HepG2 (cell line): ENCODE results near the gene DCAKD. TPM values are rescaled to one million over a fixed set of nuclear protein-coding genes. Genes with fewer than 3 reads are reported as not detected.
A peak's percentile ranks its signal among the peaks of the same experiment; 100 is the strongest.

Source experiments
- ARNT2 ChIP-seq: sonication (generic); formaldehyde crosslinking; IDR thresholded peaks from 2 replicates; pipeline ENCODE4 v1.8.0; 2022; ENCODE audit warnings: mild to moderate bottlenecking, low read depth, missing genetic modification reagents, moderate library complexity
- ATF5 ChIP-seq: sonication (generic); formaldehyde crosslinking; IDR thresholded peaks from 2 replicates; pipeline ENCODE4 v1.4.0; 2020; ENCODE audit warnings: mild to moderate bottlenecking, low read depth, missing genetic modification reagents
- ATM ChIP-seq: fragments of 450-650 bp; IDR thresholded peaks from 2 replicates; pipeline ENCODE4 v1.7.1; 2017; ENCODE audit warnings: mild to moderate bottlenecking, borderline replicate concordance
- HCFC1 ChIP-seq: fragments of 150-350 bp; IDR thresholded peaks from 2 replicates; pipeline ENCODE4 v1.6.1; 2014; ENCODE audit warnings: low read depth, low read length
- MAFG ChIP-seq: sonication (generic); formaldehyde crosslinking; IDR thresholded peaks from 2 replicates; pipeline ENCODE4 v1.5.1; 2020; ENCODE audit warnings: mild to moderate bottlenecking, missing genetic modification reagents
- NR1H2 ChIP-seq: sonication (generic); formaldehyde crosslinking; IDR thresholded peaks from 2 replicates; pipeline ENCODE4 v1.8.1; 2022; ENCODE audit warnings: low read depth, missing genetic modification reagents, borderline replicate concordance
- NR2F6 ChIP-seq, 2 experiments: IDR thresholded peaks; 2 replicates each; pipeline ENCODE4 v1.6.1; 2016; ENCODE audit warnings: antibody characterized with exemption in 1 of 2, mild to moderate bottlenecking in 1 of 2
- PAWR ChIP-seq: sonication (generic); formaldehyde crosslinking; IDR thresholded peaks from 2 replicates; pipeline ENCODE4 v1.4.0; 2020; ENCODE audit warnings: missing genetic modification reagents, mild to moderate bottlenecking, borderline replicate concordance
- SNAI1 ChIP-seq: sonication (generic); formaldehyde crosslinking; IDR thresholded peaks from 2 replicates; pipeline ENCODE4 v1.5.0; 2020; ENCODE audit warnings: mild to moderate bottlenecking, missing genetic modification reagents, borderline replicate concordance
- TAF15 ChIP-seq: fragments of 200-400 bp; formaldehyde crosslinking; IDR thresholded peaks from one replicate; pipeline ENCODE4 v1.6.1; 2018; ENCODE audit warnings: mild to moderate bottlenecking, low read depth, low read length; ENCODE audit not compliant: poor library complexity, severe bottlenecking
- TCF12 ChIP-seq, 2 experiments: fragments of 450-650 bp in 1 of 2; sonication (generic) in 1 of 2; formaldehyde crosslinking in 1 of 2; IDR thresholded peaks; 2 replicates each; pipeline versions ENCODE4 v1.6.1 to v1.8.0; 2017 to 2022; ENCODE audit warnings: antibody characterized with exemption in 1 of 2, mild to moderate bottlenecking in 1 of 2, missing genetic modification reagents in 1 of 2, moderate library complexity in 1 of 2
- TEF ChIP-seq: sonication (generic); formaldehyde crosslinking; IDR thresholded peaks from 2 replicates; pipeline ENCODE4 v1.5.0; 2020; ENCODE audit warnings: missing genetic modification reagents
- ZBTB37 ChIP-seq: sonication (generic); formaldehyde crosslinking; IDR thresholded peaks from 2 replicates; pipeline ENCODE4 v1.4.0; 2020; ENCODE audit warnings: mild to moderate bottlenecking, missing genetic modification reagents
- ZNF225 ChIP-seq: sonication (generic); formaldehyde crosslinking; IDR thresholded peaks from 2 replicates; pipeline ENCODE4 v1.4.0; 2020; ENCODE audit warnings: mild to moderate bottlenecking, missing genetic modification reagents
- ZNF432 ChIP-seq: sonication (generic); formaldehyde crosslinking; IDR thresholded peaks from 2 replicates; pipeline ENCODE4 v1.5.0; 2020; ENCODE audit warnings: missing genetic modification reagents, mild to moderate bottlenecking, borderline replicate concordance
- ZNF501 ChIP-seq: sonication (generic); formaldehyde crosslinking; IDR thresholded peaks from 2 replicates; pipeline ENCODE4 v1.5.1; 2020; ENCODE audit warnings: mild to moderate bottlenecking, moderate library complexity, missing genetic modification reagents
- ZNF790 ChIP-seq: sonication (generic); formaldehyde crosslinking; IDR thresholded peaks from 2 replicates; pipeline ENCODE4 v1.8.0; 2022; ENCODE audit warnings: missing genetic modification reagents, mild to moderate bottlenecking, borderline replicate concordance
- ZNF83 ChIP-seq: sonication (generic); formaldehyde crosslinking; IDR thresholded peaks from 2 replicates; pipeline ENCODE4 v1.4.0; 2020; ENCODE audit warnings: missing genetic modification reagents, mild to moderate bottlenecking, borderline replicate concordance
- ZNF839 ChIP-seq: sonication (generic); formaldehyde crosslinking; IDR thresholded peaks from 2 replicates; pipeline ENCODE4 v1.4.0; 2020; ENCODE audit warnings: missing genetic modification reagents, mild to moderate bottlenecking, borderline replicate concordance
- polyA plus RNA-seq, 8 experiments: library from polyadenylated mRNA; depleted of rRNA in 3 of 8; stranded (reverse) in 7 of 8; unstranded in 1 of 8; fragments of >200 nt; fragmentation: Illumina TruSeq in 4 of 8; extraction: Trizol in 4 of 8; gene quantifications; 2 replicates each; pipeline versions ENCODE4 v1.2.1 to v1.2.3, GENCODE V29; 2011 to 2016; ENCODE audit warnings: low read depth in 4 of 8, missing spikeins in 1 of 8, mixed read lengths in 1 of 8; ENCODE audit not compliant: insufficient read depth in 1 of 8
- total RNA-seq, 5 experiments: library from RNA; depleted of rRNA; stranded (reverse); fragments of >200 nt; fragmentation: Illumina TruSeq; extraction: Trizol; gene quantifications; 2 replicates each; pipeline ENCODE4 v1.2.3, GENCODE V29; 2016; ENCODE audit warnings: low read depth in 1 of 5
- TF ChIP-seq, protein P1 (sequence below): IDR thresholded peaks from 2 replicates; pipeline ENCODE4 v1.6.1; 2012; ENCODE audit warnings: inconsistent platforms
- TF ChIP-seq, protein P2 (sequence below): sonication (generic); formaldehyde crosslinking; IDR thresholded peaks from 2 replicates; pipeline ENCODE4 v1.8.1; 2023; ENCODE audit warnings: mild to moderate bottlenecking, missing genetic modification reagents, borderline replicate concordance

DCAKD gene
- total and polyA plus RNA-seq, 2 of the 13 experiments (the other 11 are each of a cell fraction or from before 2014, with no cell fraction given), result 25.9 to 29.2 TPM

GRCh38 chr17:45018514-45018847 lies 33.0 kb downstream of the DCAKD start (continued):
- no peak for TF ChIP-seq NR2F6 (IDR thresholded peaks at IDR 0.05)
- TF ChIP-seq NR2F6 (CRISPR knock-in tag; IDR thresholded peaks at IDR 0.05), result no peak
- TF ChIP-seq MAFG, result no peak
- TF ChIP-seq TCF12 (IDR thresholded peaks at IDR 0.05), result no peak
- TF ChIP-seq TCF12 (CRISPR knock-in tag; IDR thresholded peaks at IDR 0.05), result no peak
- no peak for TF ChIP-seq ZNF83 (CRISPR knock-in tag)
- TF ChIP-seq, protein P1, sequence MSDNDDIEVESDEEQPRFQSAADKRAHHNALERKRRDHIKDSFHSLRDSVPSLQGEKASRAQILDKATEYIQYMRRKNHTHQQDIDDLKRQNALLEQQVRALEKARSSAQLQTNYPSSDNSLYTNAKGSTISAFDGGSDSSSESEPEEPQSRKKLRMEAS, result no peak
- TF ChIP-seq, protein P2, sequence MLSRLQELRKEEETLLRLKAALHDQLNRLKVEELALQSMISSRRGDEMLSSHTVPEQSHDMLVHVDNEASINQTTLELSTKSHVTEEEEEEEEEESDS (CRISPR knock-in tag), result no peak
- no peak for TF ChIP-seq ZNF432
- 0 out of 2 replicates have a peak, but pooled peaks have one; percentile 22 for TF ChIP-seq ZNF225 (CRISPR knock-in tag)
- TF ChIP-seq ATF5 (CRISPR knock-in tag), result no peak
- TF ChIP-seq PAWR (CRISPR knock-in tag), result no peak
- TF ChIP-seq ATM, result no peak
- no peak for TF ChIP-seq ZNF839 (CRISPR knock-in tag)
- no peak for TF ChIP-seq TAF15
- TF ChIP-seq HCFC1, result no peak
- no peak for TF ChIP-seq ZNF501 (CRISPR knock-in tag)
- no peak for TF ChIP-seq NR1H2
- TF ChIP-seq SNAI1 (CRISPR knock-in tag), result no peak
- no peak for TF ChIP-seq ZBTB37 (CRISPR knock-in tag)
- TF ChIP-seq TEF (CRISPR knock-in tag), result no peak
- TF ChIP-seq ZNF790, result no peak
- no peak for TF ChIP-seq ARNT2 (CRISPR knock-in tag)
